ENCODE measurements around the gene MLPH.
A peak's percentile ranks its signal among the peaks of the same experiment; 100 is the strongest.

The MLPH gene

DNA sequence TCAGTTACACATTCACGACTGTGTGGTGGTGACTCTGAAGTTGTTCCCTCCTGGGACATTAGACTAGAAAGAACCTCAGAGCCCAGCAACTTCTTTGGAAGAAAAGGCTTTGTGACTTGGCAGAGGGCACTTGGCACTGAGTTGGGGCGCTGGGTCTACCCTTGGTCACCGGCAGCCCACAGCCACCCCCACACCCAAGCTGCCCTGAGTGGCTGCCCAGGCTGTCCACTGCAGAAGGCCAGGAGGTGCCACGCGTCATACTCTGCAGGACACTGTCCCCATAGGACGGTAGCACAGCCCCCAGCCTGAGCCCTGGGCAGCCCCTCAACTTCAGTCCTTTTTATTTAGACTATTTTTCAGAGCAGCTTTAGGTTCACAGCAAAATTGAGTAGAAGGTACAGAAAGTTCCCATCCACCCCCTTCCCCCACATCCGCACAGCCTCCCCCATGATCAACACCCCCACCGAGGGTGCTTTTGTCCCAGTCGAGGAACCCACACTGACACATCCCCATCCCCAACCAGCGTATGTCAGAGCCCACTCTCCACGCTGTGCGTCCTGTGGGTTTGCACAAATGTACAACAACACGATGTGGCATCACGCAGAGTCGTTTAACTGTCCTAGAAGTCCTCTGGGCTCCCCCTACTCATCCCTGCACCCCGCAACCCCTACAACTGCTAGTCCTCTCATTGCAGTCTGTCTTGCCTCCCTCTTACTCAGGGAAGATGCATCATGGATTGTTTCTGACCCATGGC is 80.4 kb downstream of the MLPH start:
- DNase-seq (ENCODE audit: low read depth) = no peak

DNA sequence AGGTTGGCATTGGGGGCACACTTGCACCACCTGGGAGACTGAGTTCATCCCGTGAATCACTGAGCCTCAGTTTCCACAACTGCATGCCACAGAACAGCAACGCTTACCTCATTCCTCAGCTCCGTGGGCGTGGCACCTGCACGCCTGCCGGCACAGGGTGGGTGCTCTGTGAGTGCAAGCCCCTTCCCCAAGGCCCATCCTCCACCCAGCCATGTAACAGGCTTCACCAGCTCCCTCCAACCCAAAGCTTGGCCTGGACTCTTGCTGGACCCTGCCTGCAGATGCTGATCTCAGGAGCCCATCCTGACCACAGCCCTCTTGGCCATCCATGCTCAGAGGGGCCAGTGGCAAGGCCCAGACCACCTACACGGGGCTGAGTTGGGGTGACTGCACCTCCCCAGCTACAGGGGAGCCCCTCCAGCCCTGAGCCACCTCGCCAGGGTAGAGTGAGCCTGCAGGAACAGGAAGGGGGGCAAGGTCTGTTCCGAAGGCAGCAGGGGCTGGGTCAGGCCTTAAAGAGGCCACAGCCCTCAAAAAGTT is 81.1 kb downstream of the MLPH start:
- no peak for DNase-seq (ENCODE audit: low read depth)

DNA sequence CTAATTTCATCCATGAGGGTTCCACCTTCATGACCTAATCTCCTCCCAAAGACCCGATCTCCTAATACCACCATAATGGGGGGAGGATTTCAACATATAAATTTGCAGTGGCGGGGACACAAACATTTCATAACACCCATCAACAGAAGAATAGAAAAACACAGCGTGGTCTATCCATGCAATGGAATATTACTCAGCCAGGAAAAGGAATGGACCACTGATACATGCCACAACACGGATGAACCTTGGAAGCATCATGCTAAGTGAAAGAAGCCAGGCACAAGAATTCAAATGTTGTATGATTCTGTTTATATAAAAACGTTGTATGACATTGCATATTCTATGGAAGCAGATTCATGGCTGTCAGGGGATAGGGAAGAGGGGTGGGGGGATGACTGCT is 82.0 kb downstream of the MLPH start:
- no peak for DNase-seq (ENCODE audit: low read depth)

DNA sequence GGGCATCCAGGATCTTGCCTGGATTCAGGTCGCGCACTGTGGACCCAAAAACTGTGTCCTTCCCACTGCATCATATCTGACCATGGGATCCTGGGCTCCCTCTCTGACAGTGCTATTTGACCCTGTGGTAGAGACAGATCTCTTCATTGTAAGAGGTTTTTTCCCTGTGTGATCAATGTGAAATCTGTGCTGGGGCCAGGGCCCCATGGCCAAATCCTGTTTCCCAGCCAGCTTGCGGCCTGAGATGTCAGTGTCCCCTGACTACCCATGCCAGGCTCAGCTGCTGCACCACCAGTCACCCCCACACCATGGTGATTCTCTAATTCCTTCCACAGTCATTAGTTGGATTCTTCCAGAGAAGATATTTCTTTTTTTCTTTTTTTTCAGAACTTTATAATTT is 82.8 kb downstream of the MLPH start:
- no peak for DNase-seq (ENCODE audit: low read depth)

DNA sequence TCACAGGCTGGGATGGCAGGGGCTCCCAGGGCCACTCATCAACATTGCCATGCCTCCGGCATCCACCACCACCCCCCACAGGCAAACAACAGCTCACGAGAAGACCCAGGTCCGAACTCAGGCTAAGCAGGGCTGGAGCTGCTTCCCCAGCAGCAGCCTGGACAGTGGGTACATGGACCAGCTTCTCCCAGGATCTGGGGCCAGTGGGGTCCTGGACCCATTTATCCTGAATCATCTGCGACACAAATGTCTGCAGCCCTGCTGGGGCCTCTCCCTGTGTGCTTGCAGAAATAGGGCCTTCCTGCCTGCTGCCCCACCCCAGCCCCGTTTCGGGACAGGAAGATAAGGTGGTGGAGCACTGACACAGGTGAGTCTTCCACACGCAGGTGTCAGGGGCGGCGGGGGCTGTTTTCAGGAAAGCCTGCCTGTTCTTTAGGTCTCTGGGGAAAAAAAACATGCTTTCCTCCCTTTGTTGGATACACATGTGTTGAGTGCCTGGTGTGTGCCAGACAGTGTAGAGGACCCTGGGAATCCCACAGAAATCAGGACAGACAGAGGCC is 83.8 kb downstream of the MLPH start:
- DNase-seq (ENCODE audit: low read depth) = no peak

DNA sequence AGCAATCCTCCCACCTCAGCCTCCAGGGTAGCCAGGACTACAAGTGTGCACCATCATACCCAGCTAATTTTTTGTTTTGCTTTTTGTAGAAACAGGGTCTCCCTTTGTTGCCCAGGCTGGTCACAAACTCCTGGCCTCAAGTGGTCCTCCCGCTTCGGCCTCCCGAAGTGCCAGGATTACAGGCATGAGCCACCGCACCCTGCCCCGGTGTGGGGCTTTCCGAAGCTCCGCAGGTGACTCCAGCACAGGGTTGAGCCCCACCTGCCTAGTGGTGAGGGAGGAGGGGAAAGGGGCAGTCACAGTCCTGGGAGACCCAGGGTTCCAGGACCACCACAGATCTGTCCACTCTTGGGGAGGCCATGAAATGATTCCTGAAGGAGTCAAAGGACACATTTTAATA is 84.5 kb downstream of the MLPH start:
- no peak for DNase-seq (ENCODE audit: low read depth)

DNA sequence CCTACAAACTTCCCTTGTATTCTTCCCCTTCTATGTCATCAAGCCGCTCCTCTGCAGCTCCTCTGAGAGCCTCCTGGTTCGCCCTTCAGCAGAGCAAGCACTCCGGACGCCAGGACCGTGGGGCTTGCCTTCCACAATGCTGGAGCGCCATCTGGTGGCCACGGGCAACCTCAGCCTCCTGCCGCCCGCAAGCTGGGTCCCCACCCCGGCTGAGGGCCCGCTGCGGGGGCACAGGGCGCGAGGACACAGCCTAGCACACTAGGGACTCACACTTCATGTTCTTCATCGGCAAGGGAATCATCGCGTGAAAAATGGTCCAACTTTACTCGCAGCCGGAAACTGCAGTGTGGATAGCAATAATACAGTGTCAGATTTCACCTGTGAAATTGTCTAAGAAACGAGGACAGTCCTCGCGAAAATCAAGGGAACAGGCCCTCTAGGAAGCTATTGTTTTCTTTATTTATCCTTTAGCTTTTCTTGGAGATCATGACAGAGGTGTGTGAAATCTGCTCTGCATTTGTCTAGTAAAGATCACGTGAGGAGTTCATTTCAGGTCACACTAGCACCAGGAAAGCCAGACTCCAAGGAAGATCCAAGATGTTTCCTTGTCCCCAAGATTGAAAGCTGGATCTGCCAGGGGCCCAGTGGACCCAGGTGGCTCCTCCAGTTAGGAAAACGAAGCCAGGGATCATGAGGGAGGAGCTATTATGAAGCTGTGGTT is 85.1 kb downstream of the MLPH start:
- DNase-seq (ENCODE audit: low read depth) = peak; percentile 75

DNA sequence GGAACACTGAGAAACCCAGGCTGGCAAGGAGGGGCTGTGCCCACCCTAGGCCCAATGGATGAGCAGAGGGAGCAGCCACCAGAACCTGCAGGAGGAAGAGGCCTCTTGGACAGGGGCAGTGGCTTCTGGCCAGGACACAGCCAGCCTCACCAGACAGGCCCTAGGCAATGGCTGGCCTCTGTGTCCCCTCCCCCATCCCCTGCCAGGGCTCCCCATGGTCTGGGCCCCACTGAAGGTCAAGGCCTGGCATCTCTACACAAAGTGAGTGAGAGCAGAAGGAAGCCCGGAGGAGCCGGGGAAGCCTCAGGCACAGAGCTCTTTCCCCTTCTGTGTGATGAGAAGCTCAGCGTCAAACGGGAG is 85.7 kb downstream of the MLPH start:
- DNase-seq (ENCODE audit: low read depth) = no peak

DNA sequence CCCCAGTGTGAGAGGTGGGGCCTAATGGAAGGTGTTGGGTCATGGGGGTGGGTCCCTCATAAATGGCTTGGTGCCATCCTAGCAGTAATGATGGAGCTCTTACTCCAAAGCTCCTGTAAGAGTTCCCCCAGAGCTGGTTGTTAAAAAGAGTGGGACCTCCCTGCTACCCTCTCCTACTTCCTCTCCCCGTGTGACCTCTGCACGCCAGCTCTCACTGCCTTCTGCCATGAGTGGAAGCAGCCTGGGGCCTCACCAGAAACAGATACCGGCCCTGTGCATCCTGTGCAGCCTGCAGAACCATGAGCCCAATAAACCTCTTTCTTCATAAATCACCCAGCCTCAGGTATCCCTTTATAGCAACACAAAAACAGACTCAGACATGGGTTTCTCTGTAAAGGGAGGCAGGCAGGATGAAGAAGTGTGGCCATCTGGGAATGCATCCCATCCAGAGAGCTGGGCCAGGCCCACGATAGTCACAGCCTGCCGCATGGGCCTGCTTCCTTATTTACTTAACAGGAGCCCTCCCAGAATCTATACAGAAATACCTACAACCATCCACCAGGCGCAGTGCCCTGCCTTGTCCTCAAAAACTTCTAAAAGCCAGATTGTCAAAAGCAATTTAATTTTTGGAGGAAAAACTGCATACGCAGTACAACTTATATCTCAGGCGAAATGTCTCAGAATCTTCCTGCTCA is 86.8 kb downstream of the MLPH start:
- DNase-seq (ENCODE audit: low read depth) = no peak

DNA sequence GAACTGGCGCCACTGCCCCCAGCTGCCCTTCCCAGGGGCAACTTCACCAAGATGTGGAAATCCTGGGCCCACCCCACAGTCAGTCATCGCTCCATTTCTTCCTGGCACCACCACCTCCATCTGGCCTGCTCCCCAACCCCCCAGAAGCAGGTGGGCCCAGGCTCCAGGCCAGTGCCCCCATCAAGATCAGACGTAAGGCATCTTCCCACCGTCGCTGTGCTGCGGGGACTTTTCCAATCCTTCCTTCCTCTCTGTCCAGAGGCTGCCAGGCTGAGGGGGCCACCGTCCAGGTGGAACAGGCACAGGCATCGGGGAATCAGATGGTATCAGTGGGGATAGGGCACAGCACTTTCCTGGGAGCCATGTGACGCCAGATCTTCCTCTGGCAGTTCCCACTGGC is 87.4 kb downstream of the MLPH start:
- no peak for DNase-seq (ENCODE audit: low read depth)

DNA sequence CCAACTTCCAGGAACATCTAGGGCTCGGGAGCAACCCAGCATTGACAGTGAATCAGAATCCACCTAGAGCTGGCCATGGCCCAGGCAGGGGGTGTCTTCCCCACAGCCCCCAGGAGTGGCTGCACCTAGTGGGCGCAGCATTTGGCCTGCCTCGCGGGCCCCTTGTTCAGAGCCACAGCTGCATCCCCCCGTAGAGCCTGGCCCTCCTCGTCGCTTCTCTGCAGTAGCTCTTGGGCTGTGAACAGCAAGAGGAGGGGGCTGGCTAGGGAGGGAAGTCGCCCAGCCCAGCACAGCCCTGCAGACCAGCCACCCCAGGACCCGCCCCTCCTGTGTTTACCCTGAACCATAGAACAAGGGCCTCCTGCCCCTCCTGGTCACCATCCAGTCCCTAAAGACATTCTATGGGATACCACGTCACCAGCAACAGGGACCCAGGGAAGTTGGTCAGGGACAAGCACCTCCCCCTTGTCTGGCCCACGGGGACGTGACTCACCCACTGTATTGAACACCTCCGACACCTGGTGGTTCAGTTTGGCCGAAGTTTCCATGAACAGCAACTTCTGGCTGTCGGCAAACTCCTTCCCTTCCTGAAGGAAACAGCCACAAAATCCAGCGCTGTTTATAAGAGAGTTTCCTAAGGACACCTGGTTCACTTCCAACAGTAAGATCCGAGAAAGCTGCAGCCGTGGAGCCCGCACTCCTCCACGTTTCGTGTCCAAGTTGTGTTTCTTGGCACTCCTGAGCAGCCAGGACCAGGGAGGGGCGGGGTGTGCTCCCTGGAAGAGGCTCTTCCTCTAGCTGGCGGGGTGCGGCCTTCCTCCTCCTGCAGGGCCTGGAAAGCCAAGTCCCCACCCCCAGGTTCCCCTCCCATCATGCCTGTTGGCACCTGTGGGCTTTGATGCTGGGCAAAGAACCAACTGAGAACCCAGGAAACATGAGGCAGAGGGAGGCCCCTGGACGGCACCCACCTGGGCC is 88.1 kb downstream of the MLPH start:
- no peak for DNase-seq (ENCODE audit: low read depth)

DNA sequence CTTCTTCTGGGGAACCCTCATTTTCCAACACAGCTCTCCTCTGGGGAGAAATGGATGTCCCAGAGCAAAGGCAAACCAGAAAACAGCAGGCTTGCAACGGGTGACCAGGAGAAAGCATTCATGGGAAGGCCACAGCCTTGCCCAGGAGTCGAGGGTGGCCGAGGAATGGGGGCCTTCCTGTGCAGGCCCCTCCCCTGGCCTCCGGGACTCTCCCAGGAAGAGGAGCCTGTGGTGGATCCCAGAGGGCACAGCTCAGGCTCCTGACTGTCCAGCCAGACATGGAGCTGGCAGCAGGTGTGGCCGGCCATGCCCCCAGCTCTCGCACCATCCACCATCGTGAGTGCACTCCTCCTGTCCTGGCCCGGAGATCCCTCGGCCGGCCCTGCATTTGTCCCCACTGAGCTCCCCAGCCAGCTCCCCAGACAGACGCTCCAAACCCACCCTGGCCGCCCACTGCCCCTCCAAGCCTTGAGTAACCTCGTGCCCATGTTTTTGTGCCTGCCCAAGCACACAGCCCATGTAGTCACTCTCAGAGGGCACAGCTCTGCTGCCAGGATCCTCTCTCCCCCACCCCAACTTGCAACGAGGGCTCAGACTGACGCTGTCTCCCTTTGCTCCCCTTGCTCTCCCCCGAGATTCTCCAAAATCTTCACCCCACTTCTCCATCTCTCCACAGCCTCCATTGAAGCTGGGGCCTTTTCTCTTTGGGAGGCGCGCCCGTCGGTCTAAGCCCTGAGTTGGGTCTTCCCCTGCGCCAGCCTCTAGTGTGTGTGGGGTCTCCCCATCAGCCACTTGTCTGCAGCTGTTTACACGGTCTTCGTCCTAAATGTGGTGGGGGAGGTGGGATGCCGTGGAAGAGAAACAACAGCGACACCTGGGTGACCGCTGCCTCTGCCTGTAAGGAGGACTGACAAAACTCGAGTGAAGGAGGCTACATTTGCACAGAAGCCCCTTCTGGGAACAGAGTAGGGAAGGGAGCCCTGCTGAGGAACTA is 89.1 kb downstream of the MLPH start:
- DNase-seq (ENCODE audit: low read depth) = no peak

DNA sequence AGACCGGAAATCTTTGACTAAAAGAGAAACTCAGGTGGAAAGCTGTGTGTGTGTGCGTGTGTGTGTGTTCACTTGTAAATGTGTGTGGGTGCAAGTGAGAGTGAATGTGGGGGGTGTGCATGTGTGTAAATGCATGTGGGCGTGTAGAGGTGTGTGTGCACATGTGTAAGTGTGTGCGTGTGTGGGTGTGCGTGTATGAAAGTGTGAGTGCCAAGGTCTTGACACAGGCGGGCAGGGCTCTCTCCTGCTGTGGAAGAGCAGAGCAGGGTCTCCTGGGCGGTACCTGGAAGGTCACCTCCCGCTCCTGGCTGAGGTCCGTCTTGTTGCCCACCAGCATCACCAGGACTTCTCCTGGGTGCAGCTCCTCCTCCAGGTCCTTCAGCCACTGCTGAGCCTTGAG is 89.9 kb downstream of the MLPH start:
- DNase-seq (ENCODE audit: low read depth) = no peak

DNA sequence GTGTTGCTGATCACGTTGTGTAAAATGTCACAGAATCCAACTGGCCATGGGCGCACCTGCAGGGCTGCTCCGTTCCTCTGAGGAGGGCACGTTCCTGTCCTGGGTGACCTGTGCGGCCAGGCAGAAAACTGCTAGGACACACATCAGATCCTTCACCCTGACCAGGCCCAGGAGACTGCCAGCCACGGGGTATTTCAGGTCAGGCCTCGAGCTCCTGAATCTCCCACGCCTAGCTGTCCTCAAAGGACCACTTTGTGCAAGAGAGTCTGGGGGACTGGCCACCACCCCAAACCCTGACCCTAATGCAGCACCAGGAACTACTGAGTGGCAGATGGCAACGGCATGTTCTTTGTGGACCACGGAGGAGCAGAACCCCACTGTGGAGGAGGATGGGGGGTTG is 90.4 kb downstream of the MLPH start:
- DNase-seq (ENCODE audit: low read depth) = no peak

DNA sequence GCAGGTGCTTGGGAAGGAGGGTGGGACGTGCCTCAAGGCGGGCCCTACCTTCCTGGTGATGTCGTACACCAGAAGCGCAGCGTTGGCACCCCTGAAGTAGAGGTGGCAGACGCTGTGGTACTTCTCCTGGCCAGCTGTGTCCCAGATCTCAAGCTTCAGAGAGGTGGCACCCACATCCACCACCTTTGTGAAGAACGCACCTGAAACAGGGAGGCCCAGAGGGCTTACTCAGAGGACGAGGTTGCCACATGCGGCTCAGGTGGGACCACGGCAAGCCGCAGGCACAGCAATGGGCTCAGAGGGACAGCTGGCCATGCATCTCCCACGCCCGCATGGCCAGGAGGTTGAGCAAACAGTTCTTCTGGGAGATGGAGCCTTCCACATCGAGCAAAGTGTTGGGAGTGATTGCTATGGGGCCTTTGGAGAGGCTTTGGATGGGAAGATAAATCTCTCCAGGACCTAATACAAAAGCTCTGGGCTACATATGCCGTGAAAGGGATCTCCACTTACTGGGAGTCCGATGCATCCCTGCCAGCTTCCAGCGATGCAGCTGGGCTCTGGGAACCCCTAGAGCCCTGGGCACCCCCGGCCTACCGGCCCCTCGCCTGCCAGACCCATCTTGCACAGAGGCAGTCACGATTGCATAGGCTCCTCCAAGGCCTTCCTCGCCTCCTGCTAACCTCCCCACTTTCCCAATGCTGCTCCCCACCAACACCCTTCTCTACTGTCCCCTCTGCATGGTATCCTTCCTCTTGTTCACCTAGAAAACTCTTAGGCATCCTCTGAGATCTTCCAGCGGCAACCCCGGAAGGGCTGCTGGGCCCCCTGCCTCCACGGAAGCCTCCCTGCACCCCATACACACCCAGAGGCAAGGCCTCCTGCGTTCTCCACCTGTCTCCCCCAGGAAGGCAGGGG is 91.2 kb downstream of the MLPH start:
- DNase-seq (ENCODE audit: low read depth) = no peak

DNA sequence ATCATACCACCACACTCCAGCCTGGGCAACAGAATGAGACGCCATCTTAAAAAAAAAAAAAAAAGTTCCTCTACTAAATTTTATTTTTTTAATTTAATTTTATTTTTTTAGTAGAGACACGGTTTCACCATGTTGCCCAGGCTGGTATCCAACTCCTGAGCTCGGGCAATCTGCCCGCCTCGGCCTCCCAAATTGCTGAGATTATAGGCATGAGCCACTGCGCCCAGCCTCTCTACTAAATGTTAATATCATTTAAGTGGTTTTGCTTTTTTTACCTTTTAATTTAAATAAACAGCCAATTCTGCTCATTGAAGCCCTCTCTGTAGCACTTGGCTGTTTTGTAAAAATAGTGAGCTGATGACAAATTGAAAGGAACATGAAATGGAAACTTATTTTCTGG is 94.3 kb downstream of the MLPH start:
- no peak for DNase-seq (ENCODE audit: low read depth)

DNA sequence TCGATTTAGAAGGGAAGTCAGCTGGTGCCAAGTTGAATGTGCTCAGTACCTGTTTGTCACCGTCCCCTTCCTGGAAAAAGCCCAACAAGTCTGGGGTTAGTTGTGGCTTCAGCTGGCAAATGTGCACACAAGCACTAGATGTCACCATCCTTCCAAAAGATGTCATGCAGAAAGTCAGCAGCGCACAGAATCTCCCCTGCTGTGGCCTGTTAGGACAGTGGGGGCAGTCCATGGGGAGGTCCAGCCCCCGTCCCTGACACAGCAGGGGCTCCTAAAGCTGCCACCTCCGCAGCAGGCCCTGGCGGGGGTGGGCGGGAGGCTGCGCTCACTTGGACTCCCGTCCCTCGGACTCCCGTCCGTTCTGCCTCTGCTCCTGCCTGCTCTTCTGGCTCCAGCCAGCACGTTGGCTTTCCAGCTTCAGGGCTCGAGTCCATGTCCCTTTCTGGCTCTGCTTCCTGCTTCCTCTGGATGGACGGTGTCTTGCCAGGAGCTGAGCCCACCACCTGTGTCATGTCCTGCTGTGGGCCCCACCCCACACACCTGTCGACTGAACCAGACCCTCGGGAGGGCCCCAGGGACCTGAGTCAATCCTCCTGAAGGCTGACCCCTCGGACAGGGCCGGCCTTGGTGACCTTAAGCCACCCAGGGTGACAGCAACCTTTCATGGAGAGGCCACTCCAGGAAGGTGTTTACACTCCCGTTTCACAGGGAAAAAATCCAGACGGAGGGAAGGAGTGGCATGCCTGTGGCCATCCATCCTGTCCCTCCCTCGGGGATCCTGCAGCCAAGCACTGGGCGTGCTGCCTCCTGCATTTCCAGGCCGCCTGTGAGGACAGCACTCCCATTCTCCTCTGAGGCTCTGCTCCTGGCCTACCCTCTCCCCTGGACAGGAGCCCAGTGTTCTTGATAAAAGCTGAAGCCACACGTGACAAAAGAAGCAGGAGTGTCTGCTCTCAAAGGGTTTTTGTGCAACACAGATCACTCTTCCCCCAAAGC is 95.0 kb downstream of the MLPH start:
- DNase-seq (ENCODE audit: low read depth) = no peak
